ENCODE data around the gene USP7.
A peak's percentile ranks its signal among the peaks of the same experiment; 100 is the strongest.

DNA sequence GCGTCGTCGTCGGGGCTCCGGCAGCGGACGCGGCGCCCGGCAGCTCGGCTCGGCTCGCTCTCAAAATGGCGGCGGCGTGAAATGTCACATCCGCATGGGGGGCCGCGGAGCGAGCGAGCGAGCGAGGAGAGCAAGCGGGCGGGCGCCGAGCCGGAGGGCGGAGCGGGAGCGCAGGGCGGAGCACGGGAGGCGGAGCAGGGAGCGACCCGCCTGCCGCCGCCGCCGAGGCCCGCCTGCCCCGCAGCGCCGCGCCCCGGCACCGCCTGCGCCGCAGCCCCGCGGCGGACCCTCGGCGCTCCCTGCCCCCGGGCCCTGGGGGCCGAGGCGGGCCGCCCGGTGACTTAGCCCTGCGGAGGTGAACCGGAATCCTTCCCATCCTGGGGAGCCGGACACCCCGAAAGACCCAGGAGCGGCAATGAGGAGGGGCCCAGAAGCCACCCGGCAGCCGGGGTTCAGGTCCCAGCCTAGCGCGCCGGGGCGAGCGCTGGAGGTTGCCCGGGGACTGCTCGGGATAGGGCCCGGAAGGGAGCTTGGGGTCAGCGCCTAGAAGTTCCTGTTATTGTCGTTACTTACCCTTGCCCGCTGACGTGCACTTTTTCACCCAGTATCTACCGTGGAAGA lies at the start of gene USP7:
- TF ChIP-seq, protein P1, sequence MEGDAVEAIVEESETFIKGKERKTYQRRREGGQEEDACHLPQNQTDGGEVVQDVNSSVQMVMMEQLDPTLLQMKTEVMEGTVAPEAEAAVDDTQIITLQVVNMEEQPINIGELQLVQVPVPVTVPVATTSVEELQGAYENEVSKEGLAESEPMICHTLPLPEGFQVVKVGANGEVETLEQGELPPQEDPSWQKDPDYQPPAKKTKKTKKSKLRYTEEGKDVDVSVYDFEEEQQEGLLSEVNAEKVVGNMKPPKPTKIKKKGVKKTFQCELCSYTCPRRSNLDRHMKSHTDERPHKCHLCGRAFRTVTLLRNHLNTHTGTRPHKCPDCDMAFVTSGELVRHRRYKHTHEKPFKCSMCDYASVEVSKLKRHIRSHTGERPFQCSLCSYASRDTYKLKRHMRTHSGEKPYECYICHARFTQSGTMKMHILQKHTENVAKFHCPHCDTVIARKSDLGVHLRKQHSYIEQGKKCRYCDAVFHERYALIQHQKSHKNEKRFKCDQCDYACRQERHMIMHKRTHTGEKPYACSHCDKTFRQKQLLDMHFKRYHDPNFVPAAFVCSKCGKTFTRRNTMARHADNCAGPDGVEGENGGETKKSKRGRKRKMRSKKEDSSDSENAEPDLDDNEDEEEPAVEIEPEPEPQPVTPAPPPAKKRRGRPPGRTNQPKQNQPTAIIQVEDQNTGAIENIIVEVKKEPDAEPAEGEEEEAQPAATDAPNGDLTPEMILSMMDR (IDR thresholded peaks at IDR 0.05), result peak in 1 of 6 experiments; percentile 5
- peak in 2 of 4 donors; percentile 57 to 67 for TF ChIP-seq POLR2A (IDR thresholded peaks at IDR 0.05)

Measured in esophagus squamous epithelium (tissue), 4 donors.